Endothelial cell of umbilical vein (primary cell): Measurements from ENCODE around the gene OLFML2A. TPM values are rescaled to one million over a fixed set of nuclear protein-coding genes. Genes with fewer than 3 reads are reported as not detected.

Experiments used
- BruUV-seq: library from RNA; stranded (reverse); fragments of 400-500 nt; replicated peaks from 2 replicates; lab custom pipeline; 2021; lab: Mats Ljungman, UMichigan
- CTCF ChIA-PET: fragments of 300-600, 350-600 bp; sonication (Branson Sonifier 250); formaldehyde crosslinking; loops from one replicate; lab custom pipeline; 2021; ENCODE audit warnings: antibody characterized with exemption, inconsistent platforms; lab: Charles Lee
- POLR2A ChIA-PET: fragments of 300-600, 350-600 bp; sonication (Branson Sonifier 250); formaldehyde crosslinking; loops from one replicate; lab custom pipeline; 2021; ENCODE audit warnings: antibody characterized with exemption, inconsistent platforms; lab: Charles Lee
- DNase-seq: peaks from one replicate; pipeline ENCODE4 v3.0.0-alpha.2; 2011; ENCODE audit warnings: low read depth, low spot score
- FAIRE-seq: peaks from 2 replicates; lab custom pipeline; 2011; peaks lifted over from hg19 to GRCh38; lab: Jason Lieb, UNC
- H2AFZ ChIP-seq: 2 replicates; pipeline ENCODE4 v1.6.0; 2012; ENCODE audit warnings: low read depth, low read length, control low read depth, inconsistent platforms
- H3K27ac ChIP-seq: 2 replicates; pipeline ENCODE4 v1.5.1; 2011; ENCODE audit warnings: low read depth, mild to moderate bottlenecking, control low read depth, low read length, moderate library complexity; ENCODE audit not compliant: insufficient read depth
- H3K27me3 ChIP-seq, 2 experiments: 2 replicates each; pipeline versions ENCODE4 v1.6.0 to v1.6.1; 2011; ENCODE audit warnings: low read length in 2 of 2, mixed read lengths in 1 of 2; ENCODE audit not compliant: control insufficient read depth in 2 of 2, insufficient read depth in 2 of 2
- H3K36me3 ChIP-seq, 2 experiments: 2 replicates in 1 of 2; 3 replicates in 1 of 2; pipeline ENCODE4 v1.5.1; 2011; ENCODE audit warnings: low read length in 2 of 2, mild to moderate bottlenecking in 1 of 2, moderate library complexity in 1 of 2; ENCODE audit not compliant: control insufficient read depth in 2 of 2, insufficient read depth in 2 of 2; ENCODE audit errors: extremely low read depth in 1 of 2
- H3K4me1 ChIP-seq: 3 replicates; pipeline ENCODE4 v1.5.1; 2011; ENCODE audit warnings: mild to moderate bottlenecking, low read length; ENCODE audit not compliant: control insufficient read depth, insufficient read depth; ENCODE audit errors: extremely low read depth
- H3K4me2 ChIP-seq: 2 replicates; pipeline ENCODE4 v1.6.1; 2011; ENCODE audit warnings: low read length, control low read depth, mixed read lengths; ENCODE audit not compliant: insufficient read depth
- H3K4me3 ChIP-seq, 3 experiments: fragments of 200-600 bp in 1 of 3; sonication (generic), shearing (Covaris generic) in 1 of 3; replicated peaks in 1 of 3; 2 replicates each; pipeline ENCODE4 v1.5.1; 2011 to 2016; ENCODE audit warnings: control low read depth in 3 of 3, low read length in 3 of 3, mild to moderate bottlenecking in 2 of 3, inconsistent platforms in 1 of 3, low read depth in 1 of 3, moderate library complexity in 1 of 3; ENCODE audit not compliant: insufficient read depth in 1 of 3
- H3K79me2 ChIP-seq: 2 replicates; pipeline ENCODE4 v1.6.0; 2012; ENCODE audit warnings: low read length, inconsistent platforms; ENCODE audit not compliant: control insufficient read depth, insufficient read depth
- H3K9ac ChIP-seq: replicated peaks from 2 replicates; pipeline ENCODE3; 2011; ENCODE audit warnings: low read length, control low read depth; ENCODE audit not compliant: insufficient read depth; ENCODE audit errors: extremely low read depth
- H3K9me1 ChIP-seq: replicated peaks from 3 replicates; pipeline ENCODE4 v1.6.0; 2011; ENCODE audit warnings: mild to moderate bottlenecking, low read length; ENCODE audit not compliant: control insufficient read depth, insufficient read depth; ENCODE audit errors: extremely low read depth
- H3K9me3 ChIP-seq: replicated peaks from 2 replicates; pipeline ENCODE4 v1.5.1; 2012; ENCODE audit warnings: low read length, inconsistent platforms; ENCODE audit not compliant: control insufficient read depth, insufficient read depth
- H4K20me1 ChIP-seq: replicated peaks from 2 replicates; pipeline ENCODE3; 2011; ENCODE audit warnings: mild to moderate bottlenecking, low read length; ENCODE audit not compliant: control insufficient read depth, insufficient read depth; ENCODE audit errors: extremely low read depth
- EZH2 ChIP-seq: IDR thresholded peaks from 2 replicates; pipeline ENCODE4 v1.6.1; 2012; ENCODE audit warnings: borderline replicate concordance, low read depth, mild to moderate bottlenecking, moderate library complexity, low read length, inconsistent platforms; ENCODE audit not compliant: severe bottlenecking
- FOS ChIP-seq: IDR thresholded peaks from 2 replicates; pipeline ENCODE4 v1.6.1; 2011; ENCODE audit warnings: mild to moderate bottlenecking, low read length, moderate library complexity, borderline replicate concordance; ENCODE audit not compliant: insufficient read depth
- GATA2 ChIP-seq: IDR thresholded peaks from 2 replicates; pipeline ENCODE4 v1.7.0; 2011; ENCODE audit warnings: low read depth, mild to moderate bottlenecking, moderate library complexity, mixed read lengths, low read length; ENCODE audit not compliant: insufficient read length, insufficient read depth
- MAX ChIP-seq: IDR thresholded peaks from 2 replicates; pipeline ENCODE4 v1.6.1; 2011; ENCODE audit not compliant: insufficient read depth, insufficient read length
- POLR2A ChIP-seq: IDR thresholded peaks from 2 replicates; pipeline ENCODE4 v1.6.1; 2012; ENCODE audit warnings: low read depth, mild to moderate bottlenecking, control low read depth, low read length
- POLR2AphosphoS5 ChIP-seq: IDR thresholded peaks from 2 replicates; pipeline ENCODE4 v1.6.1; 2012; ENCODE audit warnings: low read depth, mild to moderate bottlenecking, control low read depth, low read length, moderate library complexity; ENCODE audit not compliant: insufficient read depth
- dilution Hi-C: fragments of 300-500 bp; cut with MboI; formaldehyde crosslinking; loops from one replicate; pipeline ENCODE4 v1.15.0; 2019; ENCODE audit warnings: low sequenced_read_pairs; ENCODE audit not compliant: extremely low pct_ligation_motif_present
- intact Hi-C: fragments of 100-400 bp; cut with micrococcal nuclease; formaldehyde crosslinking; loops from one replicate; pipeline ENCODE4 v1.10.0; 2022
- polyA plus RNA-seq, 4 experiments: library from polyadenylated mRNA; depleted of rRNA in 3 of 4; stranded (reverse) in 3 of 4; unstranded in 1 of 4; fragments of >200 nt; gene quantifications; 2 replicates each; pipeline versions ENCODE4 v1.2.1 to v1.2.3, GENCODE V29; 2011 to 2012; ENCODE audit warnings: missing spikeins in 1 of 4
- total RNA-seq: library from RNA; stranded (reverse); gene quantifications from 2 replicates; pipeline ENCODE4 v1.2.3, GENCODE V29; 2021

OLFML2A gene
- total and polyA plus RNA-seq, 2 donors (not counting 3 experiments of a cell fraction or from before 2014, with no cell fraction given): 0.92 to 1.1 TPM

- intact Hi-C loops: loop anchor here (1.0 kb wide), 6 partner anchors 41 to 521 kb away; partner anchors contain the start of gene SCAI
- H3K79me2 ChIP-seq: peaks cover 3% of the 10 kb centered on the region
- no peak for FAIRE-seq
- H3K9ac ChIP-seq: peak overlapping the region; percentile 22
- peaks cover 3% of the 10 kb centered on the region for H3K4me1 ChIP-seq
- POLR2A ChIA-PET: interaction anchor here (1.2 to 1.7 kb wide), 3 partner anchors 8 to 82 kb away, joined by 4 to 5 read pairs (median 4); partner anchors contain the start of genes ARPC5L and RPL35
- H3K4me2 ChIP-seq: peak overlapping the region; percentile 33
- dilution Hi-C loops: no loop called here
- H4K20me1 ChIP-seq: peaks cover 1% of the 10 kb centered on the region
- H3K4me3 ChIP-seq: peak overlapping the region; percentile 2 to 38 (median 32)
- H3K9me1 ChIP-seq: no peaks in the 10 kb centered on the region
- CTCF ChIA-PET: interaction anchor here (0.5 to 15.1 kb wide), 44 partner anchors 8 to 524 kb away, joined by 3 to 967 read pairs (median 6); partner anchors contain the start of genes ARPC5L, NR6A1, OLFML2A and RPL35
- peaks cover 3 to 21% of the 10 kb centered on the region in 2 experiments for H3K36me3 ChIP-seq
- no peak for DNase-seq
- H3K9me3 ChIP-seq: no peaks in the 10 kb centered on the region
- no peak overlapping the region for H3K27ac ChIP-seq
- H2AFZ ChIP-seq: peak overlapping the region; percentile 71
- BruUV-seq: no TSS peak
- peaks cover 0 to under 1% of the 10 kb centered on the region in 2 experiments for H3K27me3 ChIP-seq
- no peak for TF ChIP-seq POLR2A
- no peak for TF ChIP-seq FOS
These were observed 76.7 kb downstream of the OLFML2A start for GRCh38 chr9:124853605-124854143.

- FAIRE-seq (no peak), DNase-seq (no peak)
- Histone ChIP-seq H3K4me1 (peaks cover 3% of the 10 kb centered on the region), H4K20me1 (peaks cover 3% of the 10 kb centered on the region), H3K27ac (no peak overlapping the region), H3K9me3 (no peaks in the 10 kb centered on the region), H3K4me3 (no peak overlapping the region), H3K4me2 (no peak overlapping the region), H3K9ac (no peak overlapping the region), H3K9me1 (no peaks in the 10 kb centered on the region), H3K27me3 (no peaks in the 10 kb centered on the region), H2AFZ (no peak overlapping the region), H3K36me3 (peaks cover 7 to 26% of the 10 kb centered on the region in 2 experiments), H3K79me2 (peaks cover 8% of the 10 kb centered on the region)
- no TSS peak for BruUV-seq
- CTCF ChIA-PET: interaction anchor here (0.9 to 15.1 kb wide), 14 partner anchors 8 to 514 kb away, joined by 3 to 967 read pairs (median 6); partner anchors contain the start of genes ARPC5L, NR6A1, OLFML2A and RPL35
- intact Hi-C loops: no loop called here
- POLR2A ChIA-PET: interaction anchor here (1.2 to 1.7 kb wide), 2 partner anchors 7 to 82 kb away, joined by 4 to 5 read pairs; partner anchors contain the start of genes ARPC5L and RPL35
- dilution Hi-C loops: no loop called here
- TF ChIP-seq FOS (no peak), EZH2 (no peak), MAX (no peak), POLR2AphosphoS5 (no peak), GATA2 (no peak)
These were observed 77.2 kb downstream of the OLFML2A start for GRCh38 chr9:124854161-124854560.
